ENCODE measurements around the gene TFF1.

- TF ChIP-seq CTCF (IDR thresholded peaks at IDR 0.05) (no peak), POLR2A (IDR thresholded peaks at IDR 0.05) (no peak)
Observed at GRCh38 chr21:42377951-42378340, 11.6 kb upstream of the TFF1 start.

Measured in thyroid gland (tissue), 4 donors.